D721Med (cell line): Measurements from ENCODE around the gene CRCP.

Experiments used
- DNase-seq: peaks from one replicate; pipeline ENCODE4 v3.0.0; 2011; ENCODE audit warnings: low spot score; ENCODE audit not compliant: insufficient read length
- FAIRE-seq: peaks from 2 replicates; lab custom pipeline; 2011; peaks lifted over from hg19 to GRCh38; lab: Jason Lieb, UNC
- CTCF ChIP-seq: IDR thresholded peaks from 2 replicates; pipeline ENCODE4 v1.5.1; 2012; ENCODE audit warnings: mild to moderate bottlenecking, control low read depth; ENCODE audit not compliant: insufficient read depth; ENCODE audit errors: missing control alignments

Gene CRCP

GRCh38 chr7:66178258-66178657 is 63.6 kb downstream of the CRCP start:
- no peak for FAIRE-seq
- no peak for TF ChIP-seq CTCF
- DNase-seq: no peak

DNA sequence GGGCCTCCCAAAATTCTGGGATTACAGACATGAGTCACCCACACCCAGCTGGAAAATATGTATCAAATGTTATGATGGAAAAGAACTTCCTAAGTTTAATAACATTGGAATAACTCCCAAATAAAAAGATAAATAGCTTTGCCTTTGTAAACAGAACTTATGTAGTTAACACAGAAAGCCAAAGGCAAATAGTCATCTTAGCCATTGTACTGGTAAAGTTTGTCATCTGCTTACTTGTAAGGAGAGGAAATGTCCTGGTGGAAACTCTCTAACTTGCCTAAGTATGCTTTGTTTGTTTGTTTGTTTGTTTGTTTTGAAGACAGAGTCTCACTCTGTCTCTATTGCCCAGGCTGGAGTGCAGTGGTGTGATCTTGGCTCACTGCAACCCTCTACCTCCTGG is 66.7 kb downstream of the CRCP start:
- TF ChIP-seq CTCF: no peak
- DNase-seq: no peak
- no peak for FAIRE-seq

DNA sequence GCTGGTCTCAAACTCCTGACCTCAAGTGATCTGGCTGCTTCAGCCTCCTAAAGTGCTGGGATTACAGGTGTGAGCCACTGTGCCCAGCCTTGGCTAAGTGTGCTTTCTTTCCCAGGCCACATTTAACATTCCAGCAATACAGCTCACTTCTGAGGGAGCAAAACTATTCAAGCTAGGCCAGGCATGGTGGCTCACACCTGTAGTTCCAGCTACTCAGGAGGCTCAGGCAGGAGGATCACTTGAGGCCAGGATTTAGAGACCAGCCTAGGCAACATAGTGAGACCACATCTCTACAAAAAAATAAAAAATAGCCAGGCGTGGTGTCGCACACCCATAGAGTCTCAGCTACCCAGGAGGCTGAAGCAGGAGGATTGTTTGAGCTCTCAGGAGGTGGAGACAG is 67.2 kb downstream of the CRCP start:
- no peak for FAIRE-seq
- no peak for DNase-seq
- TF ChIP-seq CTCF: no peak

GRCh38 chr7:66182920-66183319 is 68.3 kb downstream of the CRCP start:
- no peak for TF ChIP-seq CTCF
- no peak for FAIRE-seq
- no peak for DNase-seq

GRCh38 chr7:66183700-66184099 is 69.1 kb downstream of the CRCP start:
- FAIRE-seq (no peak), DNase-seq (no peak)
- TF ChIP-seq CTCF: no peak

DNA sequence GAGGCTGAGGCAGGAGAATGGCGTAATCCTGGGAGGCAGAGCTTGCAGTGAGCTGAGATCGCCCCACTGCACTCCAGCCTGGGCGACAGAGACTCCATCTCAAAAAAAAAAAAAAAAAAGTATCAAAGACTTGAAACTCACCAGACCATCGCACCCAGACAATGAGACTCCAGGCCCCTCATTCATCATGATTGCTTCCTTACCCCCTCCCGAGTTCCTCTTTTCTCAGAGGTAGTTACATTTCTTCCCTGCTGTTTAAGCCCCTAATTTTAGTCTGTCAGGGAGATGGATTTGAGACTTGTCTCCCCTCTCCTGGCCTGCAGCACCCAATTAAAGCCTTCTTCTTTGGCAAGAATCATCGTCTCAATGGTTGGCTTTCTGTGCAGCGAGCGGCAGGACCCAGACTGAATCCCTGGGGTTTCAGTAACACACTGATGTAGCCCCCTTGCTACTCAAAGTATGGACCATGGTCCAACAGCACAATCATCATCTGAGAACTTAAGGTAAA is 71.1 kb downstream of the CRCP start:
- FAIRE-seq: no peak
- no peak for TF ChIP-seq CTCF
- DNase-seq: no peak

DNA sequence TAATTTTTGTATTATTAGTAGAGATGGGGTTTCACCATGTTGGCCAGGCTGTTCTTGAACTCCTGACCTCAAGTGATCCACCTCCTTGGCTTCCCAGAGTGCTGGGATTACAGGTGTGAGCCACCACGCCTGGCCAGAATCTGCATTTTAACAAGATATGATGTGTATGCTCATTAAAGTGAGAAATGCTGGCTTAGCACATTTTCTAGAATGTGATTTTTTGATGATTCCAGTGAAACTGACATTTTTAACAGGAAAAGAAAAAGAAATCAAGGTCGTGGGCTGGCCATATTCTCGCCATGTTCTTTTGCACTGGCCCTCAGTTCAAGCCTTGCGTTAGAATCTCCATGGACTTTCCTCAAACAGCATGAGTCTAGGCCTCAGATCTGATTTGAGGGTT is 72.3 kb downstream of the CRCP start:
- DNase-seq (no peak), FAIRE-seq (no peak)
- TF ChIP-seq CTCF: no peak
